Measurements from ENCODE around the gene TACC3.
A peak's percentile ranks its signal among the peaks of the same experiment; 100 is the strongest.

The TACC3 gene

DNA sequence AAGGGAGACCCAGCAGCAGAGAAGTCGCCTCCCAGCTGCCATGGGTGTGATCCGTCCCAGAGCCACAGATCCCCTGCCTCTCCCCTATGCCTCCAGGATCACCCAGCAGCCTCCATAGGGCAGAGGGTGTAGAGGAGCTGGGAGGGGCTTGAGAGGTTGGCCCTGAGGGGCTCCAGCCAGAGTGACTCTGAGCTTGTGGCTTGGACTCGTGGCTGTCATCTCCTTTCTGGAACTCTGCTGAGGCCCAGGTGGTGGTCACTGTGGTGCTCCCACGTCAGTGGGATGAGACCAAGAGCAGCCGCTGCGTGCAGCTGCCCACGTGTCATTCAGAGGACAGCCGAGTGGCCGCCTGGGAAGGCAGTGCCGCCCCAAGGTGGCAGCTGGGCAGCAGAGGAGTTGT lies 4.2 kb downstream of the TACC3 start:
- no peak for DNase-seq

DNA sequence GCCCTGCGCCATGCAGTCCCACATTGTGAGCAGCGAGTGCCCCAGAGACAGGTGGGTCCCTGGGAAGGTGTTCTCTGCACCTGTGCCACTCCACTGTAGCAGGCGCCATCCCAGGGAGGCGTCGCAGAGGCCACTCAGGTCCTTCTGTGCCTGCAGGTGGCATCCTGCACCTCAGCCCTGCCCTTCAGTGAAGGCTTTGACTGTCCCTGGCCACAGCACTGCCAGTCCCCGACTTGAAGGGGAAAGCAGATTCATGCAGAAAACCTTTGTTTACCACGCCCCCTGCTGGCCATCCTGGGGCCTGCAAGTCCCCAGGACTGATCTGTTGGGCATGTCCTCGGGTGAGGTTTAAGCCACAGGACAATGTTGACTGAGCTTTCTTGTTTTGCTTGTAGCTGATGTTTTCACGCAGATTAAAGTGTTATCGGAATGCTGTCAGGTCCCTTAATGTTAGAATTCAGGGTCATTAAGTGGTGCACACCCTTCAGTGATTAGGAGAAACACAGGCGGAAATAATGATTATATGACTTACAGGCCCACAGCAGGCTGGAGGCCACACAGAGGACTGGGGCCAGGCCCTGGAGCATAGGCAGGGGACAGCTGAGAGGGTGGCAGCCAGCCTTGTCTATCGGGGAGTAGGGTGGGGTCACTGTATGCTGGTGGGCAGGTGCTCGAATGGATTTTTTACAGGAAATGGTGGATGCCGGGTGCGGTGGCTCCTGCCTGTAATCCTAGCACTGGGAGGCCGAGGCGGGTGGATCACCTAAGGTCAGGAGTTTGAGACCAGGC lies 5.0 kb downstream of the TACC3 start:
- peak; percentile 57 for DNase-seq

DNA sequence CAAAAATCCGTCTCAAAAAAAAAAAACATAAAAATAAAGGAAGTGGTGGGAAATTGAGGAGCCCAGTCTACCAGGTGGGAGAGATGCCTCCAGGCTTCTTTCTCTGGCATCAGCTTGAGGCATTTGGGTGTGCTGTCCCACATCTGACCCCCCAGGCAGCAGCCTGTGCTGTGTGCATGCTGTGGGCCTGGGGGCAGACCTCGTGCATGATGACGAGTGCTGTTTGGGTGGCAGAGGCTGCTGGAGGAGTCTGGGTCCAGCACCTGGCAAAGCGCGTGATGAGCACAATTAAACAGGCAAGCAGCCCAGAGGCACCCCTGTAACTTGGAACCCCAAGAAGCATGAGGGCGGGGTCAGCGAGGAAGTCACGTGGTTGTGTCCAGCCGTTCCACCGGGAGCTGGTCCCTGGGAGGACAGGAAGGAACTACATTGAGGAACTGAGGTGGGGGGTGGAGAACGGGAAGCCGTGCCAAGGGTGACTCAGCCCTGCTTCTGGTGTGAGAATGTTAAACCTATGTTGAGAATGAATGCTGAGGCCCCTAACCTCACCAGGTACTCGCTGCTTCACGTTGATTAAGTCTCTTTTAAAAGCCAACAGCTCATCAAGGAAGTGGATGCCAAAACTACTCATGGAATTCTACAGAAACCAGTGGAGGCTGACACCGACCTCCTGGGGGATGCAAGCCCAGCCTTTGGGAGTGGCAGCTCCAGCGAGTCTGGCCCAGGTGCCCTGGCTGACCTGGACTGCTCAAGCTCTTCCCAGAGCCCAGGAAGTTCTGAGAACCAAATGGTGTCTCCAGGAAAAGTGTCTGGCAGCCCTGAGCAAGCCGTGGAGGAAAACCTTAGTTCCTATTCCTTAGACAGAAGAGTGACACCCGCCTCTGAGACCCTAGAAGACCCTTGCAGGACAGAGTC lies 6.1 kb downstream of the TACC3 start:
- peak; percentile 56 for DNase-seq

DNA sequence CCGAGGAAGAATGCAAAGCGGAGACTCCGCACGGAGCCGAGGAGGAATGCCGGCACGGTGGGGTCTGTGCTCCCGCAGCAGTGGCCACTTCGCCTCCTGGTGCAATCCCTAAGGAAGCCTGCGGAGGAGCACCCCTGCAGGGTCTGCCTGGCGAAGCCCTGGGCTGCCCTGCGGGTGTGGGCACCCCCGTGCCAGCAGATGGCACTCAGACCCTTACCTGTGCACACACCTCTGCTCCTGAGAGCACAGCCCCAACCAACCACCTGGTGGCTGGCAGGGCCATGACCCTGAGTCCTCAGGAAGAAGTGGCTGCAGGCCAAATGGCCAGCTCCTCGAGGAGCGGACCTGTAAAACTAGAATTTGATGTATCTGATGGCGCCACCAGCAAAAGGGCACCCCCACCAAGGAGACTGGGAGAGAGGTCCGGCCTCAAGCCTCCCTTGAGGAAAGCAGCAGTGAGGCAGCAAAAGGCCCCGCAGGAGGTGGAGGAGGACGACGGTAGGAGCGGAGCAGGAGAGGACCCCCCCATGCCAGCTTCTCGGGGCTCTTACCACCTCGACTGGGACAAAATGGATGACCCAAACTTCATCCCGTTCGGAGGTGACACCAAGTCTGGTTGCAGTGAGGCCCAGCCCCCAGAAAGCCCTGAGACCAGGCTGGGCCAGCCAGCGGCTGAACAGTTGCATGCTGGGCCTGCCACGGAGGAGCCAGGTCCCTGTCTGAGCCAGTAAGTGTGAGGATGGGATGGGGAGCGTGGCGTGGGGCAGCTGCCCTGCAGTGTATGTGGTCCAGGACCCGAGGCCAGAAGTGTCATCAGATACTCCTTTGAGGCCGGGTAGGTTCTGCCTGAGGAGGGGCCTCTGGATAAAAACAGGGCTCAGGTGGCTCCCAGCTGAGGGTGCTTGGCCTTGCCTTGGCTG lies 7.0 kb downstream of the TACC3 start:
- DNase-seq: no peak

DNA sequence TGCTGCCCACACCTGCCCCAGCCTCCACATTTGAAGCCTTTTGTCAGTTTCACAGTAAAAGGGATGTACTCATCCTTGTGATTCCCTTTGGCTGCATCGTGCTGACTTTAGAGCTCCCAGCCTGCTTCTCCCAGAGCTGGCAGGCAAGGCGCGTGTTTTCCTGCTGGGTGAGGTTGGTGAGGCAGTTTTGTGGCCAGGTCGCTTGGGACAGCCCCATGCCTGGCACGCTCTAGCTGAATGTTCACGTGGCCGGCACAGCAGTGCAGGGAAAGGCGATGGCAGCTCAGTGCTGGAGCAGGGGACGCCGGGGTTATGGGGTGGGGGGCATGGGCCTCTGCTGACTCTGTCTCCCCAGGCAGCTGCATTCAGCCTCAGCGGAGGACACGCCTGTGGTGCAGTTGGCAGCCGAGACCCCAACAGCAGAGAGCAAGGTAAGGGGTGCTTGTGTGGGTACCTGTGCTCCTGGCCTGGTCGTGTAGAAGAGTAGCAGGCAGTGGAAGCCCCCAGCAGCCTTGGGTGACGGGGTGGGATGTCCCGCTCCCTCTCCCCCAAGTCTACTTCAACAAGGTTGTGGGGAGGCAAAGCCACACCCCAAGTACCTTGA lies 9.3 kb downstream of the TACC3 start:
- no peak for DNase-seq

DNA sequence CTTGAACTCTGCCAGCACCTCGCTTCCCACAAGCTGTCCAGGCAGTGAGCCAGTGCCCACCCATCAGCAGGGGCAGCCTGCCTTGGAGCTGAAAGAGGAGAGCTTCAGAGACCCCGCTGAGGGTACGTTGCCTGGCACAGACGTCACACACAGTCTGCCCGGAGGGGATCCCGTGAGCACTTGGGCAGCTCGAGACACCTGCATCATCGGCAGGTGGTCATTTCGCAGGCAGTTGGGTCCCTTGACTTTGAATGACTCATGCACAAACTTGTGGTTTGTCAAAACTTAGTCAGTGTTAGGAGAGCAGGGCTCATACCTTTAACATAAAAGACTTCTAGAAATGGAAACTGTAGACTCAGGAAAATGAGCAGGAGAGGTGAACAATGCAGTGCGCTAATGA lies 9.9 kb downstream of the TACC3 start:
- no peak for DNase-seq

DNA sequence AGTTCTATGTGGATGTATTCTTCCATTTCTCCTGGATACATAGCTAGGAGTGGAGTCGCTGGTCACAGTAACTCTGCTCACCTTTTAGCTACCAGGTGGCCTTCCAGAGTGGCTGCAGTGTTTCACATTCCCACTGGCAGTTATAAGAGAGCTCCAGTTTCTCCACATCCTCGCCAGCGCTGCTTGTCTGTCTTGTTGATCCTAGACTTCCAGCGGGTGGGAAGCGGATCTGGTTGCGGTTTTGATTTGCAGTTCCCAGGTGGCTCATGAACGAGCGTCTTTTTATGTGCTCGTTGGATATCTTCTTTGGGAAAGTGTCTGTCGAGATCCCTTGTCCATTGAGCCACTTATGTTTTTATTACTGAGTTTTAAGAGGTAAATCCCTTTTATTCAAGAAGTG lies 11.6 kb downstream of the TACC3 start:
- no peak for DNase-seq

DNA sequence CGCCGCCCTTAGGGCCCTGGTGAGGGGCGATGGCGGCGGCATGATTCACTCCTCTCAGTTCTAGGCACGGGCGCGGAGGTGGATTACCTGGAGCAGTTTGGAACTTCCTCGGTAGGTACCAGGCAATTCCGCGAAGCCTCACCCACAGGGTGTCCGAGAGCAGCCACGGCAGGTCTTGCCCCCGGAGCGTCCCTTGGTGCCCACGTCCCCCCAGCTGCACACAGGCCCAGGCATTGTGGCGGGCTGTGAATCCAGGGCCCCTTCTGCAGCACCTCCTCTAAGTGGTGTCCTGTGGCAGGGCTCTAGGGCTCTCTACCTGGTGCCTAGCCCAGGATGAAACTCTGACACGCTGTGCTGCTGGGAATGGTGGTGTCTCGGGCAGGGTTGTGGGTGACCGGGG lies 13.9 kb downstream of the TACC3 start:
- no peak for DNase-seq

DNA sequence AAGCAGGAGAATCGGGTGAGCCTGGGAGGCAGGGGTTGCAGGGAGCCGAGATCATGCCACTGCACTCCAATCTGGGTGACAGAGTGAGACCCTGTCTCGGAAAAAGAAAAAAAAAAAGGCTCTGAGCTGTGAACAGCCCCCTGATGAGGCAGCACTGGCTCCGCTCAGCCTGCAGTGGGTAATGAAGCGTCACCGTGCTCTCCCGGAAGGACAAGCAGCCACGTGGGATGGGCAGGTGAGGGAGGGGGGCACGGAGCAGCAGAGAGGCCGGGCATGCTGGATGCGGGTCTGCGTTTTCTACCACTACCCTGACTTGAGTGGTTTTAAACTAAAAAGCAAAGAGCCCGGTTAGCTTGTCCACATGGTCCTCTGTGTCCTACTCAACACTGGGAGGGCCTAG lies 15.5 kb downstream of the TACC3 start:
- DNase-seq: no peak

DNA sequence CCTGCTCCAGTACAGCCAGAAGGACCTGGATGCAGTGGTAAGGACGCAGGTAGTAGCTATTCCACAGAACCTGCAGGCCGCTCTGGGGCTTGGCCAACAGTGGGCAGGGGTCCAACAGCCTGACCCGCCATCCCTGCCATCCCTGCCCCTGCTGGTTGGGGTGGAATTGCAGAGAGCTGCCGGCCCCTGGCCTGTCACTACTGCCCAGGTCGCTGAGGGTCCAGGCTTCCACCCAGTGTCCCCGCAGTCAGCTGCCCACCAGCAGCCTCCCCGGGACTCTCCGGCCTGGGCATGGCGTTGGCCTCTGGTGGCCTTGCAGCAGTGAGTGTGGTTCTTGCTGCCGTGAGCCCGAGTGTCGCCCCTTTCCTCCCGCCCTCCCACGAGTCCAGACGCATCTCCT lies 16.3 kb downstream of the TACC3 start:
- no peak for DNase-seq

DNA sequence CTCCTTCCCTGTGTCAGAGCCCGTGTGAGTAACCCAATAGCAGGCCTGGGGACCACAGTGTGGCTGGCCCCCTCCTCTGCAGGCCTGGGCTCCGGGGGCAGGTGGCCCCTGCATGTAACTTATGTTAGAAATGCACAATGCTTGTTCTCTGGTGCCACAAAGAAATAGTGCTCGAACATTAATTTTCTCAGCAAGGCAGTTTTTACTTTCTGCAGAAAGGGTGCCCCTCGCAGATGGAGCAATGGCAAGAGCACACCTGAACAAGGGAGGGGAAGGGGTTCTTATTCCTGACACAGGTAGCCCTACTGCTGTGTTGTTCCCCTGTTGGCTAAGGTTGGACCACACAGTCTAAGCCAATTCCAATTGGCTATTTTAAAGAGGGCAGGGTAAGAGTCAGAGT lies 17.1 kb downstream of the TACC3 start:
- DNase-seq: no peak

DNA sequence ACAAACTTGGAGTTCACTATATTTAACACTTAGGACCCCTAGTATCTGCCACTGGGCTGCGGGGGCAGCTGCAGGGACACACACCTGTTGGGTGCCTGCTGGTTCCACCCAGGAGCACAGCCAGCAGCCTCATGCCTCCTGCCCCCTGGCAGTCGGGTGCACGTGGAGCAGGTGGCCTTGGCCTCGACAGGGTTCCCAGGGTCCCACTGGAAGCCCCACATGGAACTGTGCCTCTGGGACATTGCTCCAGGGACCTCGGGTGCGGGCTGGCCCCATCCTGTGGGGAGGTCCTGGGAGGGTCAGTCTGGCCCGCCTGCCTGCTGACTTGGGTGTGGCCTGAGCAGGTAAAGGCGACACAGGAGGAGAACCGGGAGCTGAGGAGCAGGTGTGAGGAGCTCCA lies 18.0 kb downstream of the TACC3 start:
- no peak for DNase-seq

DNA sequence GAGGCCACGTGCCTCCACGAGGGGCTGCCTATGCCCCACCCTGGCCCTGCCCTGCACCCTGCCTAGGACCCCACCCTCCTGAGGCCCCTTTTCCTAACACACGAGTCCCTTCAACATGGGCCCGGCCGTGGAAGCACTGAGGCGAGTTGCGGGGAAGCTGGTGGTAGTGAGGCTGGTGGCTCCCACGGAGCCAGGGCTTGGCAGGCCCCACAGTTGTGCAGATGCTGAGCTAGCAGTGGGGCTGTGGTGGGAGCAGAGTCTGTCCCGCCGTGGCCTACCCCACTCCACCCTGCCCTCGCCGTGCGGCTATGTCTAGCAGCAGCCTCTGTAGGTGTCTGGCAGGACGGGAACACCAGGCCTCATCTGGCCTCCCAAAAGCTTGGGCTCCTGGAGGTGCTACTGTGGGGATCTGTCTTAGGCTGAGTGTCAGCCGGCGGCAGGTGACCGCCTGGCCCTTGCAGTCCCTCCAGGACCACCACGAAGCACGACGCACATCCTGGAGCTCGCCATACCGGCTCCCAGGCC lies 18.8 kb downstream of the TACC3 start:
- DNase-seq: no peak

DNA sequence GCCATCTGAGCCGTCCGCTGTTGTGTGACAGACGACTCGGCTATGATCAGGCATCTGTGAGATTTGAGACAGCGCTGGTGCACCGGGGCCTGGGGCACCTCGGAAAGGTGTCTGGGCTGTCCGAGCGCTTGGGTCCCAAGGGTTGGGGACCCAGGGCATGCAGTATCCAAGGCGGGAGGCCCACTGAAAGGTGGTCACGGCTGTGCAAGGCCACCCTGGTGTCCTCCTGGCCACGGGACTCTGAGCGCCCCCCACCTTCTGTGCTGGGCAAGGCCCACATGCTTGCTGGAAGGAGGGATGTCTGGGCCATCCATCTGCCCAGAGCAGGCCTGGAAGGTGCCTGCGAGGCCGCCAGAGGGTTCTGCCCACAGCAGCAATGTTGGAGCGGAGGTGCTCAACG lies 19.9 kb downstream of the TACC3 start:
- no peak for DNase-seq

DNA sequence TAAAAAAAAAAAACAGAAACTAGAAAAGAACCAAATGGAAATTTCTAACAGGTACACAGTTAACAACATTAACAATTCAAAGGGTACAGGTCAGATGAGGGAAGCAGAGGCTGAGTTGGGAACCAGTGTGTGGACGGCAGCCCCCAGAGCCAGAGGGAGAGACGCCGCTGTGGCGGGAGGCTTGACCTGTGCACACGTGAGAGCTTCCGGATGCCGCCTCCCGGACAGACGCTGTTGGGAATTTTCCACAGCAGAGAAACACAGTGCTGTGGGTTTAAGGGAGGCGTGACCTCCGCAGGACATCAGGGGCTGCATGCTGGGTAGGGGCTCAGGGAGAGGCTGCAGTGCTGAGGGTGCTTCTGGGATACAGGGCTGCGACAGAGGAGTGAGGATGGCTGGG lies 22.2 kb downstream of the TACC3 start:
- DNase-seq: no peak

DNA sequence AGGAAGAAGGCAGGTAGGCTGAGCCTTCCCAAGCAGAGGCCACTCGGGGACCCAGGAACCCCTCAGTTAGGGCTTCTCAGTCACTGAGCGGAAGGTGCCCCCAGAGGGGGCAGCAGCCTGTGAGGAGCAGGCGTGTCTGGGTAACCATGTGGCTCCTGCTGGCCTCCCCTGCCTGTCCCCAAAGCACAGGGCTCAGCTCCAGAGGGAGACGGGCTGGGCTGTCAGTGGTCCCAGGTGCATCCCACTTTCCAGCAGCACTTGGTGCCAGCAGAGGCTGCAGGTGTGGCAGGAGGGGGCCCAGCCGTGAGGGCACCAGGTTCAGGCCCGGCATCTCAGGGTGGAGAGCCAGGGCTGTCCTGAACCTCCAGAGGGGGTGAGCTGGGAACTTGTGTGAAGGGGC lies 22.7 kb downstream of the TACC3 start:
- DNase-seq: no peak

DNA sequence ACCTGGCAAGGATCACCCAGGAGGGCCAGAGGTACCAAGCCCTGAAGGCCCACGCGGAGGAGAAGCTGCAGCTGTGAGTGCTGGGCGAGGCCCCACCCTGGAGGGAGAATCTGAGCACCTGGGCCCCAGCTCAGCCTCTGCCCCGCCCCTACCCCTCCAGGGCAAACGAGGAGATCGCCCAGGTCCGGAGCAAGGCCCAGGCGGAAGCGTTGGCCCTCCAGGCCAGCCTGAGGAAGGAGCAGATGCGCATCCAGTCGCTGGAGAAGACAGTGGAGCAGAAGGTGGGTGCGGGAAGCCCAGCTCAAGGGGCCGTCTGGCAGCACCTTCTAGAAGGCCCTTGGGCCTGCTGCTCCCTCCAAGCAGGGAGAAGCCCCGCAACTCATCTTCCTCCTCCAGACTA lies 23.2 kb downstream of the TACC3 start:
- no peak for DNase-seq

DNA sequence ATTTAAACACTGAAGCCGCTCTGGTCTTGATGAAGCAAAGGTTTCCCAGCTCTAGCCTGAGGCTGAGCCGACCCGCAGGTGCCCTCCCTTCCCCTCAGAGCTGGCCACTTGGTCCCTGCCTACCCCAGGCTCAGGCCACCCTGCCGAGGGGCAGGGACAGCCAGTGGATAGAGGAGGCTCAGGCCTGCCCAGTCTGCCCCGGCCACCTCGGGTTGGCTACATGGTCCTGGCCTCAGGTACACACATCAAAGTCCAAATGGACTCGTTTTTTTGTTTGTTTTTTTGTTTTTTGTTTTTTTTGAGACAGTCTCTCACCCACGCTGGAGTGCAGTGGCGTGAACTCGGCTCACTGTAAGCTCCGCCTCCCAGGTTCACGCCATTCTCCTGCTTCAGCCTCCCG lies 23.8 kb downstream of the TACC3 start:
- no peak for DNase-seq

DNA sequence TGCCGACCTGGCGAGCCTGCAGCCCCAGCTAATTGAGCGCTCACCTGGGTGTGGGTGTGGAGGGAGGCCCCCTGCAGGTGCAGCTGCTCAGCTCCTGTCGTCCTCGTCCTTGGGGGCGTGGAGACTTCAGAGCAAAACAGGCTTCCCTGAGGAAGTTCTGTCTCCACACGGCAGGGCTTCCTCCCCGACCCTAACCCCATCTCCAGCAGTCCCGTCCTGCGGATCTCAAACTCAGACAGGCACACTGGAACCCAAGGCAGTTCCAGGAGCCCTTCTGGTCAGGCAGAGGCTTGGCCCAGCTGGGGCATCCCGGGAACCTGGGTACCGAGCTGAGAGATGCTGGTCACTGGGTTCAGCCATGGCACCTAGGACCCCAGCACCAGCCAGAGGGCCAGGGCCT lies 24.4 kb downstream of the TACC3 start:
- DNase-seq: no peak

DNA sequence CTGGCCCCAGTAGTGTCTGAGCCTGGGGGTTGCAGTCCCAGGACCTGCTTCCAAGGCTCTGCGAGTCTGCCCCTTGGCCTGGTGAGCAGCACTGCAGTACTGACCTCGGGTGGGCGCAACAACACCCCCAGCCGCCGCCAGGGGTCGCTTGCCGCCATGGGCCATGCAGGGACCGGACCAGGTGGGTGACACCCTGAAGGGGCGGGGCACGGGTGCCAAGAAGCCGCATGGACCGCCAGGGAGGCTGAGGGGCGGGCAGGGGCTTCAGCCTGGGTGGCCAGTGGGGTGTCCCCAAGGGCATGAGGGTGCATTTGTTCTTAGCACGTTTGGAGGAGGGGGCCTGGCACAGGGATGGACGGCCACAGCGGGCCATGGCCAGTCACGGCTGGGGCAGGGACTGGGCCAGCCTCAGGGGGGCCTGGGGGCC lies 25.0 kb downstream of the TACC3 start:
- DNase-seq: no peak

DNA sequence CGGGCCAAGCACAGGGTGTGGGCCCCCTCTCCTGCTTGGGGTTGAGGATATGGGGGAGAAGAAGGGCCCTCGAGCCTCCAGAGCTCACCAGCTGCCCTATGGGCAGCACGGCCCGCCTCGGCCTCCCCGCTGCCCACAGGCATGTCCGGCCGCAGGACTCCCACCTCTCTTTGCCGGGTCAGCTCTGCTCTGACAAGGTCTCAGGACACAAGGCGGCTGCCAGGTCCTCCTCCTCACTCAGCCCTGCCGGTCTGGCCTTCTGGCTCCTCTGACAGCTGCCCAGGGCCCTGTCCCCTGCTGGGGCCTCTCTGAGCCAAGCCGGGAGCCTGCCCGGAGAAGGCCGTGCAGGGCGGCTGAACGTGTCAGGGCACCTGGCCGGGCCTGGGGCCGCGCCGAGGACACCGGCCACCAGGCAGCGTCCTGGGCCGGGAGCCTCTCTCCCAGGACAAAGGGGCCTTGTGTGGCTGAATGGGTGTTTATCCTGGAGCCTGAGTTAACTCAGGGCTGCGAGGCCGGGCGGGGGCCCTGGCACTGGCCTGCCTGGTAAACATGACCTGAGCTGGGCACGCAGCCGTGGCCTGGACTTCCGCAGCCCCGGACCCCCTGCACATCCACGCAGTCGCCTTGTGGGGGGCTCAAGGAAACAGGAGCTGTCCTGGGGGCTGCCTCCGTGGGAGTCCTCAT lies 25.7 kb downstream of the TACC3 start:
- DNase-seq: no peak

DNA sequence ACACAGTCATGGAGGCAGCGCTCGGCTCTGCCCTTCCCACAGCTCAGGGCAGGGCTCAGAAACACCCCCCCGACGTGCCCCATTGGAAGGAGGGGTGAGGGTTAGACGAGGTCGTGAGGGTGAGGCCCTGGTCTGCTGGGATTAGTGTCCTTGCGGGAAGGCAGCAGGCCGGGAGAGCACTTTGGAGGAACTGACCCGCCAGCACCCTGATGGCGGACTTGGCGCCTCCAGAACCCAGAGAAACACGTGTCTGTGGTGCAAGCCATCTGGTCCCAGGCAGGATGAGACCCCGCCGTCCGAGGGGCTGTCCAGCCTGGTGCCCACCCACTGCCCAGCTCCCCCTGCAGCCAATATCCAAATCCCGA lies 26.3 kb downstream of the TACC3 start:
- no peak for DNase-seq
